Keratinocyte (primary cell): ENCODE data around the gene CHRDL1.

Experiments
- EZH2 ChIP-seq: IDR thresholded peaks from one replicate; pipeline ENCODE4 v1.6.1; 2012; ENCODE audit warnings: inconsistent platforms, mild to moderate bottlenecking, low read length, moderate library complexity
- TF ChIP-seq, protein P1 (sequence below), 3 experiments: IDR thresholded peaks in 1 of 3; conservative IDR thresholded peaks in 1 of 3; optimal IDR thresholded peaks in 1 of 3; 2 replicates in 2 of 3; 3 replicates in 1 of 3; pipeline versions ENCODE3 to v1.5.1; 2011; ENCODE audit warnings: low read length in 3 of 3, mild to moderate bottlenecking in 3 of 3, moderate library complexity in 2 of 3, control low read depth in 1 of 3, inconsistent platforms in 1 of 3; ENCODE audit not compliant: insufficient read depth in 2 of 3; ENCODE audit errors: extremely low read depth in 1 of 3

DNA sequence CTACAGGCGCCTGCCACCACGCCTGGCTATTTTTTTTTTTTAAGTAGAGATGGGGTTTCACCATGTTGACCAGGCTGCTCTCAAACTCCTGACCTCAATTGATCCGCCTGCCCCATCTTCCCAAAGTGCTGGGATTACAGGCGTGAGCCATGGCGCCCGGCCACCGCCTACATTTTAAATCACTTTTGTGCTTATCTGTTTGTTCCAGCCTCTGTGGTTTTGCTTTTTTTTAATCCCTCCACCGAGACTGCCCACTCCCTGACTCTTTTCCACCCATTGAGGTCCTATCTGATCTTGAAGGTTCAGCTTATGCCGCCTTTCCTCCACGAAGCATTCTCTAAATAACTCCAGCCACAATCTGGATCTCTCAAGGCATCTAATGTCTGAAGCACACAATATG, 73.5 kb downstream of the CHRDL1 start:
- TF ChIP-seq, protein P1, sequence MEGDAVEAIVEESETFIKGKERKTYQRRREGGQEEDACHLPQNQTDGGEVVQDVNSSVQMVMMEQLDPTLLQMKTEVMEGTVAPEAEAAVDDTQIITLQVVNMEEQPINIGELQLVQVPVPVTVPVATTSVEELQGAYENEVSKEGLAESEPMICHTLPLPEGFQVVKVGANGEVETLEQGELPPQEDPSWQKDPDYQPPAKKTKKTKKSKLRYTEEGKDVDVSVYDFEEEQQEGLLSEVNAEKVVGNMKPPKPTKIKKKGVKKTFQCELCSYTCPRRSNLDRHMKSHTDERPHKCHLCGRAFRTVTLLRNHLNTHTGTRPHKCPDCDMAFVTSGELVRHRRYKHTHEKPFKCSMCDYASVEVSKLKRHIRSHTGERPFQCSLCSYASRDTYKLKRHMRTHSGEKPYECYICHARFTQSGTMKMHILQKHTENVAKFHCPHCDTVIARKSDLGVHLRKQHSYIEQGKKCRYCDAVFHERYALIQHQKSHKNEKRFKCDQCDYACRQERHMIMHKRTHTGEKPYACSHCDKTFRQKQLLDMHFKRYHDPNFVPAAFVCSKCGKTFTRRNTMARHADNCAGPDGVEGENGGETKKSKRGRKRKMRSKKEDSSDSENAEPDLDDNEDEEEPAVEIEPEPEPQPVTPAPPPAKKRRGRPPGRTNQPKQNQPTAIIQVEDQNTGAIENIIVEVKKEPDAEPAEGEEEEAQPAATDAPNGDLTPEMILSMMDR (optimal IDR thresholded peaks at IDR 0.05 in 1 of 3, IDR thresholded peaks at IDR 0.05 in 1 of 3, conservative IDR thresholded peaks at IDR 0.05 in 1 of 3; ENCODE audit: extremely low read depth in 1 of 3, insufficient read depth in 2 of 3, low read length in 3 of 3) = no peak
- no peak for TF ChIP-seq EZH2
